ENCODE data around the gene NFYA. TPM values are rescaled to one million over a fixed set of nuclear protein-coding genes. Genes with fewer than 3 reads are reported as not detected.

Gene NFYA
- total and polyA plus RNA-seq, 2 of the 13 experiments (the other 11 are each of a cell fraction or from before 2014, with no cell fraction given) = 16.0 to 22.9 TPM

GRCh38 chr6:41040940-41041536 is 31.7 kb upstream of the NFYA start (continued):
- TF ChIP-seq, protein P1, sequence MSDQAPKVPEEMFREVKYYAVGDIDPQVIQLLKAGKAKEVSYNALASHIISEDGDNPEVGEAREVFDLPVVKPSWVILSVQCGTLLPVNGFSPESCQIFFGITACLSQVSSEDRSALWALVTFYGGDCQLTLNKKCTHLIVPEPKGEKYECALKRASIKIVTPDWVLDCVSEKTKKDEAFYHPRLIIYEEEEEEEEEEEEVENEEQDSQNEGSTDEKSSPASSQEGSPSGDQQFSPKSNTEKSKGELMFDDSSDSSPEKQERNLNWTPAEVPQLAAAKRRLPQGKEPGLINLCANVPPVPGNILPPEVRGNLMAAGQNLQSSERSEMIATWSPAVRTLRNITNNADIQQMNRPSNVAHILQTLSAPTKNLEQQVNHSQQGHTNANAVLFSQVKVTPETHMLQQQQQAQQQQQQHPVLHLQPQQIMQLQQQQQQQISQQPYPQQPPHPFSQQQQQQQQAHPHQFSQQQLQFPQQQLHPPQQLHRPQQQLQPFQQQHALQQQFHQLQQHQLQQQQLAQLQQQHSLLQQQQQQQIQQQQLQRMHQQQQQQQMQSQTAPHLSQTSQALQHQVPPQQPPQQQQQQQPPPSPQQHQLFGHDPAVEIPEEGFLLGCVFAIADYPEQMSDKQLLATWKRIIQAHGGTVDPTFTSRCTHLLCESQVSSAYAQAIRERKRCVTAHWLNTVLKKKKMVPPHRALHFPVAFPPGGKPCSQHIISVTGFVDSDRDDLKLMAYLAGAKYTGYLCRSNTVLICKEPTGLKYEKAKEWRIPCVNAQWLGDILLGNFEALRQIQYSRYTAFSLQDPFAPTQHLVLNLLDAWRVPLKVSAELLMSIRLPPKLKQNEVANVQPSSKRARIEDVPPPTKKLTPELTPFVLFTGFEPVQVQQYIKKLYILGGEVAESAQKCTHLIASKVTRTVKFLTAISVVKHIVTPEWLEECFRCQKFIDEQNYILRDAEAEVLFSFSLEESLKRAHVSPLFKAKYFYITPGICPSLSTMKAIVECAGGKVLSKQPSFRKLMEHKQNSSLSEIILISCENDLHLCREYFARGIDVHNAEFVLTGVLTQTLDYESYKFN (CRISPR knock-in tag; conservative IDR thresholded peaks at IDR 0.05) = no peak
- no peak for TF ChIP-seq TP53 (CRISPR knock-in tag; conservative IDR thresholded peaks at IDR 0.05)
- no peak for TF ChIP-seq SMARCE1 (IDR thresholded peaks at IDR 0.05; ENCODE audit: borderline replicate concordance)
- no peak for TF ChIP-seq PRPF4 (IDR thresholded peaks at IDR 0.05; ENCODE audit: low read depth, low read length, poor library complexity, severe bottlenecking)
- TF ChIP-seq ARID2 (CRISPR knock-in tag; IDR thresholded peaks at IDR 0.05; ENCODE audit: borderline replicate concordance) = no peak
- TF ChIP-seq ZFP82 (CRISPR knock-in tag; IDR thresholded peaks at IDR 0.05; ENCODE audit: borderline replicate concordance) = no peak
- TF ChIP-seq ZNF75D (CRISPR knock-in tag; IDR thresholded peaks at IDR 0.05; ENCODE audit: borderline replicate concordance) = no peak
- TF ChIP-seq NCOR1 (IDR thresholded peaks at IDR 0.05; ENCODE audit: borderline replicate concordance, low read length) = no peak
- TF ChIP-seq, protein P2, sequence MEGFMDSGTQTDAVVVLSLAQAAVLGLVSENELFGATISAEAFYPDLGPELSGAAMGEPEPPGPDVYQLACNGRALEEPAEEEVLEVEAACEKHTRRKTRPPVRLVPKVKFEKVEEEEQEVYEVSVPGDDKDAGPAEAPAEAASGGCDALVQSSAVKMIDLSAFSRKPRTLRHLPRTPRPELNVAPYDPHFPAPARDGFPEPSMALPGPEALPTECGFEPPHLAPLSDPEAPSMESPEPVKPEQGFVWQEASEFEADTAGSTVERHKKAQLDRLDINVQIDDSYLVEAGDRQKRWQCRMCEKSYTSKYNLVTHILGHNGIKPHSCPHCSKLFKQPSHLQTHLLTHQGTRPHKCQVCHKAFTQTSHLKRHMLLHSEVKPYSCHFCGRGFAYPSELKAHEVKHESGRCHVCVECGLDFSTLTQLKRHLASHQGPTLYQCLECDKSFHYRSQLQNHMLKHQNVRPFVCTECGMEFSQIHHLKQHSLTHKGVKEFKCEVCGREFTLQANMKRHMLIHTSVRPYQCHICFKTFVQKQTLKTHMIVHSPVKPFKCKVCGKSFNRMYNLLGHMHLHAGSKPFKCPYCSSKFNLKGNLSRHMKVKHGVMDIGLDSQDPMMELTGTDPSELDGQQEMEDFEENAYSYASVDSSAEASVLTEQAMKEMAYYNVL (CRISPR knock-in tag; IDR thresholded peaks at IDR 0.05; ENCODE audit: borderline replicate concordance) = no peak
- TF ChIP-seq SRSF1 (optimal IDR thresholded peaks at IDR 0.05; ENCODE audit: low read depth, low read length) = no peak
- TF ChIP-seq HMGXB4 (CRISPR knock-in tag; IDR thresholded peaks at IDR 0.05; ENCODE audit: borderline replicate concordance in 1 of 2, low read depth in 1 of 2) = peak in 1 of 2 experiments; percentile 7; a peak in 1 of 4 replicates
- 0 out of 2 replicates have a peak, but pooled peaks have one; percentile 0 for TF ChIP-seq ZNF598 (CRISPR knock-in tag; IDR thresholded peaks at IDR 0.05; ENCODE audit: borderline replicate concordance)
- TF ChIP-seq, protein P3, sequence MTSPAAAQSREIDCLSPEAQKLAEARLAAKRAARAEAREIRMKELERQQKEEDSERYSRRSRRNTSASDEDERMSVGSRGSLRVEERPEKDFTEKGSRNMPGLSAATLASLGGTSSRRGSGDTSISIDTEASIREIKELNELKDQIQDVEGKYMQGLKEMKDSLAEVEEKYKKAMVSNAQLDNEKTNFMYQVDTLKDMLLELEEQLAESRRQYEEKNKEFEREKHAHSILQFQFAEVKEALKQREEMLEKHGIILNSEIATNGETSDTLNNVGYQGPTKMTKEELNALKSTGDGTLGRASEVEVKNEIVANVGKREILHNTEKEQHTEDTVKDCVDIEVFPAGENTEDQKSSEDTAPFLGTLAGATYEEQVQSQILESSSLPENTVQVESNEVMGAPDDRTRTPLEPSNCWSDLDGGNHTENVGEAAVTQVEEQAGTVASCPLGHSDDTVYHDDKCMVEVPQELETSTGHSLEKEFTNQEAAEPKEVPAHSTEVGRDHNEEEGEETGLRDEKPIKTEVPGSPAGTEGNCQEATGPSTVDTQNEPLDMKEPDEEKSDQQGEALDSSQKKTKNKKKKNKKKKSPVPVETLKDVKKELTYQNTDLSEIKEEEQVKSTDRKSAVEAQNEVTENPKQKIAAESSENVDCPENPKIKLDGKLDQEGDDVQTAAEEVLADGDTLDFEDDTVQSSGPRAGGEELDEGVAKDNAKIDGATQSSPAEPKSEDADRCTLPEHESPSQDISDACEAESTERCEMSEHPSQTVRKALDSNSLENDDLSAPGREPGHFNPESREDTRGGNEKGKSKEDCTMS (CRISPR knock-in tag; conservative IDR thresholded peaks at IDR 0.05) = no peak
- TF ChIP-seq MAFF (IDR thresholded peaks at IDR 0.05; ENCODE audit: low read depth, low read length) = no peak
